Panc1 (cell line): ENCODE measurements around the gene PLEKHG4. TPM values are rescaled to one million over a fixed set of nuclear protein-coding genes. Genes with fewer than 3 reads are reported as not detected.

ENCODE experiments used
- ATAC-seq: fragments of 200-7000 bp; cut with Tn5 transposase; 2 replicates; pipeline ENCODE4 v1.9.1; 2020; ENCODE audit warnings: mild to moderate bottlenecking, moderate library complexity
- BruUV-seq: library from RNA; stranded (reverse); fragments of 400-500 nt; replicated peaks from 2 replicates; lab custom pipeline; 2021; lab: Mats Ljungman, UMichigan
- CTCF ChIA-PET: fragments of 300-600 bp; sonication (Branson Sonifier 250); formaldehyde crosslinking; loops from one replicate; lab custom pipeline; 2022; ENCODE audit warnings: antibody characterized with exemption; lab: Charles Lee
- POLR2A ChIA-PET: fragments of 300-600 bp; sonication (Branson Sonifier 250); formaldehyde crosslinking; loops from one replicate; lab custom pipeline; 2022; ENCODE audit warnings: antibody characterized with exemption; lab: Charles Lee
- DNase-seq: peaks from one replicate; pipeline ENCODE4 v3.0.0-alpha.2; 2010; ENCODE audit warnings: low read depth, low spot score
- H3K27ac ChIP-seq: 2 replicates; pipeline ENCODE4 v1.5.1; 2011; ENCODE audit warnings: mild to moderate bottlenecking, low read length, inconsistent platforms
- H3K27me3 ChIP-seq: fragments of 200-500 bp; sonication (Bioruptor generic); 2 replicates; pipeline ENCODE4 v1.6.0; 2014; ENCODE audit warnings: low read length, inconsistent platforms; ENCODE audit not compliant: control insufficient read depth, insufficient read depth
- H3K36me3 ChIP-seq: fragments of 200-500 bp; sonication (Bioruptor generic); 2 replicates; pipeline ENCODE4 v1.5.1; 2014; ENCODE audit warnings: inconsistent platforms, mild to moderate bottlenecking, low read length, moderate library complexity; ENCODE audit not compliant: control insufficient read depth, insufficient read depth
- H3K4me1 ChIP-seq: 2 replicates; pipeline ENCODE4 v1.5.1; 2011; ENCODE audit warnings: inconsistent platforms, mild to moderate bottlenecking, low read length, moderate library complexity; ENCODE audit not compliant: control insufficient read depth, insufficient read depth
- H3K4me3 ChIP-seq, 2 experiments: 2 replicates each; pipeline ENCODE4 v1.5.1; 2011 to 2012; ENCODE audit warnings: low read depth in 2 of 2, low read length in 2 of 2, mild to moderate bottlenecking in 2 of 2, inconsistent platforms in 1 of 2, moderate library complexity in 1 of 2
- H3K9me3 ChIP-seq: fragments of 200-500 bp; sonication (Bioruptor generic); 2 replicates; pipeline ENCODE4 v1.5.1; 2014; ENCODE audit warnings: low read depth, mild to moderate bottlenecking, inconsistent platforms, low read length, moderate library complexity; ENCODE audit not compliant: control insufficient read depth, insufficient read depth
- POLR2AphosphoS5 ChIP-seq: IDR thresholded peaks from 2 replicates; pipeline ENCODE4 v1.6.1; 2012; ENCODE audit warnings: mild to moderate bottlenecking, low read depth, low read length, moderate library complexity
- SIN3A ChIP-seq: IDR thresholded peaks from 2 replicates; pipeline ENCODE4 v1.6.1; 2012; ENCODE audit warnings: low read depth, mild to moderate bottlenecking, low read length, moderate library complexity, borderline replicate concordance; ENCODE audit not compliant: insufficient read depth
- TCF7L2 ChIP-seq: IDR thresholded peaks from 2 replicates; pipeline ENCODE4 v1.6.1; 2011; ENCODE audit warnings: mild to moderate bottlenecking, low read depth, low read length, inconsistent platforms
- in situ Hi-C: cut with HindIII; loops from 2 replicates; pipeline ENCODE4 v1.10.0; 2016; ENCODE audit warnings: low sequenced_read_pairs, low pct_unique_long_range_greater_than_20kb
- intact Hi-C: fragments of 100-400 bp; cut with micrococcal nuclease; formaldehyde crosslinking; loops from one replicate; pipeline ENCODE4 v1.10.0; 2022; ENCODE audit not compliant: unreplicated experiment
- total RNA-seq: library from RNA; stranded (reverse); gene quantifications from one replicate; pipeline ENCODE4 v1.2.1, GENCODE V29; 2021; ENCODE audit not compliant: unreplicated experiment
- TF ChIP-seq, protein P1 (sequence below): fragments of 450-650 bp; IDR thresholded peaks from 2 replicates; pipeline ENCODE4 v1.5.1; 2017; ENCODE audit warnings: mild to moderate bottlenecking
- TF ChIP-seq, protein P2 (sequence below), 2 experiments: IDR thresholded peaks; 2 replicates each; pipeline ENCODE4 v1.6.1; 2011 to 2012; ENCODE audit warnings: low read depth in 2 of 2, control low read depth in 1 of 2, low read length in 1 of 2, mild to moderate bottlenecking in 1 of 2, moderate library complexity in 1 of 2; ENCODE audit not compliant: insufficient read depth in 1 of 2

The PLEKHG4 gene
- total RNA-seq, 1 experiment from 2014 or later: 6.7 TPM

DNA sequence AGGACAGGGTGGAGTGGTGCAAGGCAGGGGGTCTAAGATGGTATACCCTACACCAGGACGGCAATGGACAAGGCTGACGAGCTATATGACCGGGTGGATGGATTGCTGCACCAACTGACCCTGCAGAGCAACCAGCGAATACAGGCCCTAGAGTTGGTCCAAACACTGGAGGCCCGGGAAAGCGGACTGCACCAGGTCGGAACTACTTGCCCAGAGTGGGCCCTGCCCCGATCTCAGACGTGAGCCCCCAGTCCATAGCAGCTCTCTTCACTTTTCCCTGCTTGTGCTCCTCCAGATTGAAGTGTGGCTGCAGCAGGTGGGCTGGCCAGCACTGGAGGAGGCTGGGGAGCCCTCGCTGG is 3.1 kb downstream of the PLEKHG4 start:
- DNase-seq (no peak), ATAC-seq (no peak)
- ChIA-PET CTCF (interaction anchor here (0.7 to 0.8 kb wide), 2 partner anchors 109 to 117 kb away, joined by 3 to 4 read pairs; no protein-coding TSS in a partner anchor), POLR2A (no interaction called here)
- Histone ChIP-seq H3K27ac (no peak overlapping the region), H3K27me3 (no peaks in the 10 kb centered on the region), H3K9me3 (no peaks in the 10 kb centered on the region), H3K36me3 (no peaks in the 10 kb centered on the region; the same call in 1 of the 2 replicates), H3K4me1 (peaks cover 4% of the 10 kb centered on the region; the same call in 1 of the 2 replicates), H3K4me3 (no peak overlapping the region)
- intact Hi-C loops: no loop called here
- TF ChIP-seq, protein P1, sequence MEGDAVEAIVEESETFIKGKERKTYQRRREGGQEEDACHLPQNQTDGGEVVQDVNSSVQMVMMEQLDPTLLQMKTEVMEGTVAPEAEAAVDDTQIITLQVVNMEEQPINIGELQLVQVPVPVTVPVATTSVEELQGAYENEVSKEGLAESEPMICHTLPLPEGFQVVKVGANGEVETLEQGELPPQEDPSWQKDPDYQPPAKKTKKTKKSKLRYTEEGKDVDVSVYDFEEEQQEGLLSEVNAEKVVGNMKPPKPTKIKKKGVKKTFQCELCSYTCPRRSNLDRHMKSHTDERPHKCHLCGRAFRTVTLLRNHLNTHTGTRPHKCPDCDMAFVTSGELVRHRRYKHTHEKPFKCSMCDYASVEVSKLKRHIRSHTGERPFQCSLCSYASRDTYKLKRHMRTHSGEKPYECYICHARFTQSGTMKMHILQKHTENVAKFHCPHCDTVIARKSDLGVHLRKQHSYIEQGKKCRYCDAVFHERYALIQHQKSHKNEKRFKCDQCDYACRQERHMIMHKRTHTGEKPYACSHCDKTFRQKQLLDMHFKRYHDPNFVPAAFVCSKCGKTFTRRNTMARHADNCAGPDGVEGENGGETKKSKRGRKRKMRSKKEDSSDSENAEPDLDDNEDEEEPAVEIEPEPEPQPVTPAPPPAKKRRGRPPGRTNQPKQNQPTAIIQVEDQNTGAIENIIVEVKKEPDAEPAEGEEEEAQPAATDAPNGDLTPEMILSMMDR: no peak
- TF ChIP-seq POLR2AphosphoS5 (no peak), TCF7L2 (no peak), SIN3A (no peak)
- TF ChIP-seq, protein P2, sequence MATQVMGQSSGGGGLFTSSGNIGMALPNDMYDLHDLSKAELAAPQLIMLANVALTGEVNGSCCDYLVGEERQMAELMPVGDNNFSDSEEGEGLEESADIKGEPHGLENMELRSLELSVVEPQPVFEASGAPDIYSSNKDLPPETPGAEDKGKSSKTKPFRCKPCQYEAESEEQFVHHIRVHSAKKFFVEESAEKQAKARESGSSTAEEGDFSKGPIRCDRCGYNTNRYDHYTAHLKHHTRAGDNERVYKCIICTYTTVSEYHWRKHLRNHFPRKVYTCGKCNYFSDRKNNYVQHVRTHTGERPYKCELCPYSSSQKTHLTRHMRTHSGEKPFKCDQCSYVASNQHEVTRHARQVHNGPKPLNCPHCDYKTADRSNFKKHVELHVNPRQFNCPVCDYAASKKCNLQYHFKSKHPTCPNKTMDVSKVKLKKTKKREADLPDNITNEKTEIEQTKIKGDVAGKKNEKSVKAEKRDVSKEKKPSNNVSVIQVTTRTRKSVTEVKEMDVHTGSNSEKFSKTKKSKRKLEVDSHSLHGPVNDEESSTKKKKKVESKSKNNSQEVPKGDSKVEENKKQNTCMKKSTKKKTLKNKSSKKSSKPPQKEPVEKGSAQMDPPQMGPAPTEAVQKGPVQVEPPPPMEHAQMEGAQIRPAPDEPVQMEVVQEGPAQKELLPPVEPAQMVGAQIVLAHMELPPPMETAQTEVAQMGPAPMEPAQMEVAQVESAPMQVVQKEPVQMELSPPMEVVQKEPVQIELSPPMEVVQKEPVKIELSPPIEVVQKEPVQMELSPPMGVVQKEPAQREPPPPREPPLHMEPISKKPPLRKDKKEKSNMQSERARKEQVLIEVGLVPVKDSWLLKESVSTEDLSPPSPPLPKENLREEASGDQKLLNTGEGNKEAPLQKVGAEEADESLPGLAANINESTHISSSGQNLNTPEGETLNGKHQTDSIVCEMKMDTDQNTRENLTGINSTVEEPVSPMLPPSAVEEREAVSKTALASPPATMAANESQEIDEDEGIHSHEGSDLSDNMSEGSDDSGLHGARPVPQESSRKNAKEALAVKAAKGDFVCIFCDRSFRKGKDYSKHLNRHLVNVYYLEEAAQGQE (IDR thresholded peaks at IDR 0.05; ENCODE audit: insufficient read depth in 1 of 2, low read depth in 2 of 2, low read length in 1 of 2): no peak
- in situ Hi-C loops: no loop called here
- no TSS peak for BruUV-seq

- ChIA-PET CTCF (no interaction called here), POLR2A (no interaction called here)
- Histone ChIP-seq H3K9me3 (no peaks in the 10 kb centered on the region), H3K4me1 (no peaks in the 10 kb centered on the region), H3K4me3 (no peak overlapping the region), H3K36me3 (no peaks in the 10 kb centered on the region; the same call in 1 of the 2 replicates), H3K27me3 (no peaks in the 10 kb centered on the region), H3K27ac (no peak overlapping the region)
- TF ChIP-seq, protein P2 (IDR thresholded peaks at IDR 0.05; ENCODE audit: insufficient read depth in 1 of 2, low read depth in 2 of 2, low read length in 1 of 2): no peak
- TF ChIP-seq POLR2AphosphoS5: no peak
- TF ChIP-seq TCF7L2: no peak
- no peak for TF ChIP-seq SIN3A
- TF ChIP-seq, protein P1: peak; percentile 9; the same call in 1 of the 2 replicates
- no peak for DNase-seq
- no TSS peak for BruUV-seq
- in situ Hi-C loops: no loop called here
- intact Hi-C loops: no loop called here
- ATAC-seq: no peak
Observed at GRCh38 chr16:67283039-67283825, 3.9 kb downstream of the PLEKHG4 start.
